ENCODE results near the gene TAF4.

- TF ChIP-seq CTCF (IDR thresholded peaks at IDR 0.05) (no peak), POLR2A (IDR thresholded peaks at IDR 0.05) (no peak)
Observed at GRCh38 chr20:61925555-61926252, 140.0 kb downstream of the TAF4 start.

All from body of pancreas (tissue), 4 donors.